Measurements from ENCODE around the gene RPL7A. TPM values are rescaled to one million over a fixed set of nuclear protein-coding genes. Genes with fewer than 3 reads are reported as not detected.

RPL7A gene
- total RNA-seq, 2 experiments from 2014 or later: 2,867 to 2,961 TPM

- Histone ChIP-seq H3K4me2 (ENCODE audit: low read length) (peak overlapping the region; percentile 13; the same call in 1 of the 2 replicates), H3K27ac (ENCODE audit: low read depth, low read length, poor library complexity, severe bottlenecking) (peak overlapping the region; percentile 16), H3K79me2 (ENCODE audit: insufficient read depth, low read depth, low read length) (peaks cover 40% of the 10 kb centered on the region), H4K20me1 (ENCODE audit: insufficient read depth, low read length) (peaks cover 17% of the 10 kb centered on the region), H3K4me1 (ENCODE audit: insufficient read depth, low read length, poor library complexity, severe bottlenecking) (peaks cover 47% of the 10 kb centered on the region), H3K9me3 (ENCODE audit: low read length) (no peaks in the 10 kb centered on the region), H2AFZ (ENCODE audit: low read length) (no peak overlapping the region), H3K4me3 (ENCODE audit: low read depth, low read length, poor library complexity, severe bottlenecking) (no peak overlapping the region), H3K36me3 (ENCODE audit: insufficient read depth, low read length) (peaks cover 61% of the 10 kb centered on the region), H3K9me2 (ENCODE audit: insufficient read depth, low read length) (no peaks in the 10 kb centered on the region)
- peak; percentile 63 for DNase-seq (ENCODE audit: low spot score)
- ChIA-PET POLR2A (no interaction called here), CTCF (ENCODE audit: unreplicated experiment) (no interaction called here)
- BruUV-seq (replicated peaks): no TSS peak
- intact Hi-C loops (cut with micrococcal nuclease; ENCODE audit: unreplicated experiment): loop anchor here (5.0 kb wide), 1 partner anchor 125 kb away; the partner anchor contains the start of gene SLC2A6
- TF ChIP-seq EZH2phosphoT487 (IDR thresholded peaks at IDR 0.05; ENCODE audit: borderline replicate concordance, low read depth, low read length): no peak
- peak; percentile 75 for TF ChIP-seq CTCF (conservative IDR thresholded peaks at IDR 0.05; ENCODE audit: low read length)
Observed at GRCh38 chr9:133351908-133352634, 4.1 kb downstream of the RPL7A start.

- Histone ChIP-seq H4K20me1 (ENCODE audit: insufficient read depth, low read length) (peaks cover 17% of the 10 kb centered on the region), H3K36me3 (ENCODE audit: insufficient read depth, low read length) (peaks cover 61% of the 10 kb centered on the region), H3K4me1 (ENCODE audit: insufficient read depth, low read length, poor library complexity, severe bottlenecking) (peaks cover 54% of the 10 kb centered on the region), H3K4me3 (ENCODE audit: low read depth, low read length, poor library complexity, severe bottlenecking) (no peak overlapping the region), H2AFZ (ENCODE audit: low read length) (no peak overlapping the region), H3K9me2 (ENCODE audit: insufficient read depth, low read length) (no peaks in the 10 kb centered on the region), H3K79me2 (ENCODE audit: insufficient read depth, low read depth, low read length) (peaks cover 35% of the 10 kb centered on the region), H3K4me2 (ENCODE audit: low read length) (peak overlapping the region; percentile 13; the same call in 1 of the 2 replicates), H3K27ac (ENCODE audit: low read depth, low read length, poor library complexity, severe bottlenecking) (peak overlapping the region; percentile 16), H3K9me3 (ENCODE audit: low read length) (no peaks in the 10 kb centered on the region)
- intact Hi-C loops (cut with micrococcal nuclease; ENCODE audit: unreplicated experiment): loop anchor here (5.0 kb wide), 1 partner anchor 125 kb away; the partner anchor contains the start of gene SLC2A6
- CTCF ChIA-PET (ENCODE audit: unreplicated experiment): no interaction called here
- DNase-seq (ENCODE audit: low spot score): peak; percentile 18
- BruUV-seq (replicated peaks): no TSS peak
- no peak for TF ChIP-seq EZH2phosphoT487 (IDR thresholded peaks at IDR 0.05; ENCODE audit: borderline replicate concordance, low read depth, low read length)
- no peak for TF ChIP-seq CTCF (conservative IDR thresholded peaks at IDR 0.05; ENCODE audit: low read length)
- POLR2A ChIA-PET: interaction anchor here (1.9 kb wide), 1 partner anchor 22 kb away, joined by 4 read pairs; no protein-coding TSS in a partner anchor
Observed at GRCh38 chr9:133352635-133353340, 4.8 kb downstream of the RPL7A start.

All from OCI-LY7 (cell line).